ENCODE data around the gene FILIP1L.

DNA sequence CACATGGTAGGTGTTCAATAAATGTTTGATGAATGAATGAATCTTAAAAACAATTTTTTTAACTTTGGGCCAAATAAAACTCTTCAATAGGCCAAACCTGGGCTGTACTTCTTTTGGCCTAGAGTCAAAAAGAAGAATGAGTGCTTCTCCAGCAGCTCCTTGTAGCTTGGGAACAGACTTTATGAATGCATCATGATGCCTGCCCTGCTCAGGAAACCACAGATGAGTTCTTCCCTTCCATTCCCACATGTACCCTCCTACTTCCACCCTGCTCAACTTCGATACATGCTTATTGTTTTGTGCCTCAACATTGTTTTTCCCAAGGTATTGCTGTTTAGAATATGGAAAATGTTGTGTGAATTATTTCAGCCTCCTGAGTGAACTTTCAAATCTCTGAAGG, 87.0 kb downstream of the FILIP1L start:
- TF ChIP-seq POLR2AphosphoS5 (IDR thresholded peaks at IDR 0.05; ENCODE audit: insufficient read depth in 1 of 2, low read depth in 1 of 2) (no peak), POLR2A (IDR thresholded peaks at IDR 0.05) (no peak)
- TF ChIP-seq, protein P1, sequence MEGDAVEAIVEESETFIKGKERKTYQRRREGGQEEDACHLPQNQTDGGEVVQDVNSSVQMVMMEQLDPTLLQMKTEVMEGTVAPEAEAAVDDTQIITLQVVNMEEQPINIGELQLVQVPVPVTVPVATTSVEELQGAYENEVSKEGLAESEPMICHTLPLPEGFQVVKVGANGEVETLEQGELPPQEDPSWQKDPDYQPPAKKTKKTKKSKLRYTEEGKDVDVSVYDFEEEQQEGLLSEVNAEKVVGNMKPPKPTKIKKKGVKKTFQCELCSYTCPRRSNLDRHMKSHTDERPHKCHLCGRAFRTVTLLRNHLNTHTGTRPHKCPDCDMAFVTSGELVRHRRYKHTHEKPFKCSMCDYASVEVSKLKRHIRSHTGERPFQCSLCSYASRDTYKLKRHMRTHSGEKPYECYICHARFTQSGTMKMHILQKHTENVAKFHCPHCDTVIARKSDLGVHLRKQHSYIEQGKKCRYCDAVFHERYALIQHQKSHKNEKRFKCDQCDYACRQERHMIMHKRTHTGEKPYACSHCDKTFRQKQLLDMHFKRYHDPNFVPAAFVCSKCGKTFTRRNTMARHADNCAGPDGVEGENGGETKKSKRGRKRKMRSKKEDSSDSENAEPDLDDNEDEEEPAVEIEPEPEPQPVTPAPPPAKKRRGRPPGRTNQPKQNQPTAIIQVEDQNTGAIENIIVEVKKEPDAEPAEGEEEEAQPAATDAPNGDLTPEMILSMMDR (IDR thresholded peaks at IDR 0.05), result no peak

All from vagina (tissue), 2 donors.